Loucy (cell line): ENCODE results near the gene FAM221B.

Experiments
- H2AFZ ChIP-seq: fragments of 200-600 bp; sonication (generic); 2 replicates; pipeline ENCODE4 v1.6.0; 2016; ENCODE audit warnings: antibody characterized with exemption, mild to moderate bottlenecking, low read length, moderate library complexity
- H3F3A ChIP-seq: fragments of 200-600 bp; 2 replicates; pipeline ENCODE4 v1.6.0; 2016; ENCODE audit warnings: antibody characterized with exemption, low read depth, mild to moderate bottlenecking
- H3K27me3 ChIP-seq: fragments of 200-600 bp; sonication (generic); 2 replicates; pipeline ENCODE4 v1.6.1; 2014; ENCODE audit warnings: low read length, mild to moderate bottlenecking; ENCODE audit not compliant: insufficient read depth, poor library complexity, severe bottlenecking
- H3K36me3 ChIP-seq: fragments of 200-600 bp; sonication (generic); 2 replicates; pipeline ENCODE4 v1.6.1; 2016; ENCODE audit warnings: low read length; ENCODE audit not compliant: insufficient read depth
- H3K4me1 ChIP-seq: fragments of 200-600 bp; sonication (generic); 2 replicates; pipeline ENCODE4 v1.5.1; 2014; ENCODE audit warnings: low read length, mild to moderate bottlenecking; ENCODE audit not compliant: insufficient read depth, poor library complexity, severe bottlenecking
- H3K4me2 ChIP-seq: fragments of 200-600 bp; sonication (generic); 2 replicates; pipeline ENCODE4 v1.6.0; 2014; ENCODE audit warnings: antibody characterized with exemption, low read length, low read depth, mild to moderate bottlenecking; ENCODE audit not compliant: poor library complexity, severe bottlenecking
- H3K4me3 ChIP-seq: fragments of 200-600 bp; sonication (generic); 2 replicates; pipeline ENCODE4 v1.5.1; 2014; ENCODE audit warnings: low read length, mild to moderate bottlenecking, mixed read lengths; ENCODE audit not compliant: poor library complexity, severe bottlenecking
- H3K79me2 ChIP-seq: fragments of 200-600 bp; sonication (generic); 2 replicates; pipeline ENCODE4 v1.6.1; 2014; ENCODE audit warnings: low read length; ENCODE audit not compliant: insufficient read depth
- H3K9ac ChIP-seq: fragments of 200-600 bp; sonication (generic); 2 replicates; pipeline ENCODE4 v1.6.0; 2014; ENCODE audit warnings: mild to moderate bottlenecking, low read depth, low read length, moderate library complexity; ENCODE audit not compliant: poor library complexity, severe bottlenecking
- H3K9me2 ChIP-seq: fragments of 200-600 bp; sonication (generic); replicated peaks from 2 replicates; pipeline ENCODE4 v1.6.1; 2016; ENCODE audit warnings: low read depth, low read length, mixed read lengths
- H3K9me3 ChIP-seq: fragments of 200-600 bp; sonication (generic); 2 replicates; pipeline ENCODE4 v1.6.1; 2014; ENCODE audit warnings: mild to moderate bottlenecking, antibody characterized with exemption, low read length, low read depth; ENCODE audit not compliant: insufficient read depth
- H4K20me1 ChIP-seq: fragments of 200-600 bp; sonication (generic); 2 replicates; pipeline ENCODE4 v1.6.0; 2014; ENCODE audit warnings: antibody characterized with exemption, low read length, mild to moderate bottlenecking; ENCODE audit not compliant: insufficient read depth, poor library complexity, severe bottlenecking
- EZH2phosphoT487 ChIP-seq: fragments of 200-600 bp; IDR thresholded peaks from 2 replicates; pipeline ENCODE4 v1.6.1; 2018; ENCODE audit warnings: antibody characterized with exemption, mild to moderate bottlenecking, moderate library complexity, borderline replicate concordance
- TF ChIP-seq, protein P1 (sequence below): fragments of 200-600 bp; sonication (generic); conservative IDR thresholded peaks from 2 replicates; pipeline ENCODE4 v1.5.1; 2014; ENCODE audit warnings: mild to moderate bottlenecking, antibody characterized with exemption, low read length

The FAM221B gene

DNA sequence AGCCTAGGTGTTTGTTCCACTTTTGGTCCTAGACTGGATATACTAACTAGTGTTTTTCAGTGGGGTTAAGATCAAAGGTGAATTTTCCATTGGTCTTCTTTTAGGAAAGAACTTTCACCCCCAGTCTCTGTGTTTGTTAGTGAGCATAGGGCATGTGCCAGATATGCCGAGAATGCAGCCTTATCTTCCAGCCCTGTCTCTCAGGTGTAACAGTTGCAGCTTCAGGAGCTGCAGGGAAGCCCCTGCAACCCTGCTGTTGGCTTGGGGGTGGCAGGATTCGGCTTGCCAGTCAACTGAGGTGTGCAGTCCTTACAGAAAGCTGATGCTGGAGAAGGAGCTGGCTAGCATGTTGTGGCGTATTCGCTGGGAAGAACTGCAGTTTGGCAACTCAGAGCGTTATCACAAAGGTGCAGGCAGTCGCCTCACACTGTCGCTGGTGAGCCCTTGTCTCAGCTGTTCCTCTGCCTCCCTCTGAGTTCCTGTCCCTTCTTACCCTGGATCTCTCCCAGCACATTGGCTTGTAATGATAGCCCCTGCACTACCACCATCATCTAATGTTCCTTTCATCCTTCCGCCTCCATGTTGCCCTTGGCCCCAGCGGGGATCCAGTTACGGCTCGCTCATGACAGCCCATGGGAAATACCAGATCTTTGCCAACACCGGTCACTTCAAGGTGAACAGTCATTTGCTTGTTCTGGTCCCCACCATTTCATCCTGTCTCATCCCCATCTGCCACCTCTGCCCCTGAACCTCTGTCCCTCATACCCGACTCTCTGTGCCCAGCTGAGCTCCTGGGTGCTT, 27.0 kb downstream of the FAM221B start:
- Histone ChIP-seq H3K9me2 (no peaks in the 10 kb centered on the region), H3K27me3 (no peaks in the 10 kb centered on the region), H3K9me3 (no peaks in the 10 kb centered on the region), H2AFZ (no peak overlapping the region), H3K9ac (no peak overlapping the region), H3K79me2 (no peaks in the 10 kb centered on the region), H3K36me3 (peaks cover 17% of the 10 kb centered on the region; the same call in 1 of the 2 replicates), H3K4me3 (no peak overlapping the region), H3K4me2 (no peak overlapping the region), H3K4me1 (peaks cover 9% of the 10 kb centered on the region), H3F3A (no peaks in the 10 kb centered on the region), H4K20me1 (no peaks in the 10 kb centered on the region)
- TF ChIP-seq, protein P1, sequence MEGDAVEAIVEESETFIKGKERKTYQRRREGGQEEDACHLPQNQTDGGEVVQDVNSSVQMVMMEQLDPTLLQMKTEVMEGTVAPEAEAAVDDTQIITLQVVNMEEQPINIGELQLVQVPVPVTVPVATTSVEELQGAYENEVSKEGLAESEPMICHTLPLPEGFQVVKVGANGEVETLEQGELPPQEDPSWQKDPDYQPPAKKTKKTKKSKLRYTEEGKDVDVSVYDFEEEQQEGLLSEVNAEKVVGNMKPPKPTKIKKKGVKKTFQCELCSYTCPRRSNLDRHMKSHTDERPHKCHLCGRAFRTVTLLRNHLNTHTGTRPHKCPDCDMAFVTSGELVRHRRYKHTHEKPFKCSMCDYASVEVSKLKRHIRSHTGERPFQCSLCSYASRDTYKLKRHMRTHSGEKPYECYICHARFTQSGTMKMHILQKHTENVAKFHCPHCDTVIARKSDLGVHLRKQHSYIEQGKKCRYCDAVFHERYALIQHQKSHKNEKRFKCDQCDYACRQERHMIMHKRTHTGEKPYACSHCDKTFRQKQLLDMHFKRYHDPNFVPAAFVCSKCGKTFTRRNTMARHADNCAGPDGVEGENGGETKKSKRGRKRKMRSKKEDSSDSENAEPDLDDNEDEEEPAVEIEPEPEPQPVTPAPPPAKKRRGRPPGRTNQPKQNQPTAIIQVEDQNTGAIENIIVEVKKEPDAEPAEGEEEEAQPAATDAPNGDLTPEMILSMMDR, result no peak
- TF ChIP-seq EZH2phosphoT487, result no peak

DNA sequence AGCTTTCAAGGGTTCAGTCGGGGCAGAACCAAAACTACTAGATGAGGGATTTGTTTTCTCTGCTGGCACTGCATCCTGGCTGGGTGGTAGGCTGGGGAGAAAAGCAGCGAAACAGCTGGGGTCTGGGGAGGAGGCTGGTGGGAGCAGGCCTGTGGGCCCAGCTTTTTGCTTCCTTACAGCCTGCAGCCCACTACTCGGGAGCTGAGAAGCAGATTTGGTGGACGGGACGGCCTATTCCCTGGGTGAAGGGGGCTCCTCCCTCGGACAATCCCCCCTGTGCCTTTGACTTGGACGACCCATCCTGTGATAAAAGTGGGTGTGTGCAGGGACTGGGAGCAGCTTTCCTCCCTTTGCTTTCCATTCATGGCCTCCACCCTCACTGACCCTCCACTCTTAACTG, 28.0 kb downstream of the FAM221B start:
- TF ChIP-seq, protein P1, result no peak
- TF ChIP-seq EZH2phosphoT487, result no peak

DNA sequence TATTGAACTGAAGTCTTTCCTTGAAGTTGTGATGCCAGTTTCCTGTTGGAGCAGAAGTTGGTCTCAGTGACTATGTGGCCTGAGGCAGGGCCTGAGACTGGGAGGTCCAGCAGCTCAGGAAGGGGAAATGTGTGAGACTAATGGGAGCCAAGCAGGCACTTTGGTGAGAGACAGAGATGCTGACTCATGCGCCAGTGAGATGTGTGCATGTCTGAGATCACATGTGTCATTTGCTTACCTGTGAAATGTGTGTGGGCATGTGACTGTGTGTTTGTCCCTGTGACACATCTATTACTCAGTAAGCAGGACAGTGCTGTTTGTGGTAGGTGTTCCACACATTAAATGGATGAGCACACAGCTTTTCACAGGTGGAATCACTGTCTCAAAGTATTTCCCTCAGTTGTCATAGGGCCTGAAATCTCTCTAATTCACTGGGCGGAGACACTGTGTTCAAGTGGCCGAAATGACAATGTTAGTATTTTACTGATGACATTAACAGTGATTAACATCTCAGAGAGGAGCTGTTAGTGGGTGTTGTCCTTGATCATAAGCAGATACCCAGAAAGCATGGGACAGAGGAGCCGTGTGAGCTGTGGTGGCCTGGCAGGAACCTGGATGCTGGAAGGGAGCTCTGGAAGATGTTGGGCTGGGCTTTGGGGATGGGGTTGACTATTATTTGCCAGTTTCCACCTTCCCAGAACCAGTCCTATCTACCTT, 29.7 kb downstream of the FAM221B start:
- Histone ChIP-seq H3K27me3 (no peaks in the 10 kb centered on the region), H3K9ac (no peak overlapping the region), H3F3A (no peaks in the 10 kb centered on the region), H4K20me1 (no peaks in the 10 kb centered on the region), H3K9me2 (no peaks in the 10 kb centered on the region), H2AFZ (no peak overlapping the region), H3K9me3 (no peaks in the 10 kb centered on the region), H3K4me2 (no peak overlapping the region), H3K36me3 (peaks cover 10% of the 10 kb centered on the region; the same call in 1 of the 2 replicates), H3K4me3 (no peak overlapping the region), H3K4me1 (peaks cover 16% of the 10 kb centered on the region), H3K79me2 (no peaks in the 10 kb centered on the region)
- TF ChIP-seq EZH2phosphoT487, result no peak
- TF ChIP-seq, protein P1, result no peak

More for the DNA sequence above, 28.0 kb downstream of the FAM221B start:
- no peak overlapping the region for H3K9ac ChIP-seq
- no peak overlapping the region for H2AFZ ChIP-seq
- no peaks in the 10 kb centered on the region for H3K9me3 ChIP-seq
- H3K4me1 ChIP-seq, result peaks cover 9% of the 10 kb centered on the region
- H3K36me3 ChIP-seq, result peaks cover 10% of the 10 kb centered on the region; the same call in 1 of the 2 replicates
- no peak overlapping the region for H3K4me2 ChIP-seq
- H3K9me2 ChIP-seq, result no peaks in the 10 kb centered on the region
- H3F3A ChIP-seq, result no peaks in the 10 kb centered on the region
- no peak overlapping the region for H3K4me3 ChIP-seq
- no peaks in the 10 kb centered on the region for H4K20me1 ChIP-seq
- H3K27me3 ChIP-seq, result no peaks in the 10 kb centered on the region
- no peaks in the 10 kb centered on the region for H3K79me2 ChIP-seq
